ENCODE results near the gene COQ8B. TPM values are rescaled to one million over a fixed set of nuclear protein-coding genes. Genes with fewer than 3 reads are reported as not detected.
A peak's percentile ranks its signal among the peaks of the same experiment; 100 is the strongest.

Gene COQ8B
- total and polyA plus RNA-seq, 2 experiments from 2014 or later: 82.5 to 90.6 TPM

GRCh38 chr19:40668991-40669614 lies 47.6 kb downstream of the COQ8B start:
- Histone ChIP-seq H3K36me3 (peaks cover 5% of the 10 kb centered on the region), H3K9me3 (ENCODE audit: low read depth) (no peaks in the 10 kb centered on the region), H3K27me3 (no peaks in the 10 kb centered on the region), H3K27ac (no peak overlapping the region), H3K4me3 (no peak overlapping the region), H3K4me1 (ENCODE audit: low read depth) (no peaks in the 10 kb centered on the region)
- TF ChIP-seq CTCF (IDR thresholded peaks at IDR 0.05; ENCODE audit: low read depth, low read length): no peak
- DNase-seq (ENCODE audit: low read depth in 1 of 2, low spot score in 1 of 2): no peak

DNA sequence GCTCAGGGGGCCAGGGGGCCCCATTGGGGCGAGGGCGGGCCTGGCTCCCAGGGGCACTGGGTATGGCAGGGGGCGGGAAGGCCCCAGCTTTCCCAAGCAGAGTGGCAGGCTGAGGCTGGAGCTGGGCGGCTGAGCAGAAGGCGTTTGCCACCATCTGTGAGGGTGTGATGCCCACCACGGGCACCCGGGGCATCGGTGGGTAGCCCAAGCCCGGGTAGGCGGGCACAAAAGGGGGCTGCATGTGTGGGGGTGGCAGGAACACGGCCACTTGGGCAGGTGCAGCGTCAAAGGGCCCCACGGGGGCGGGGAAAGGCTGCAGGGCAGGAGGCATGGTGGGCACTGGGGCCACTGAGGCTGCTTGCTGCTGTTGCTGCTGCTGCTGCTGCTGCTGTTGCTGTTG lies 49.1 kb downstream of the COQ8B start:
- Histone ChIP-seq H3K27me3 (no peaks in the 10 kb centered on the region), H3K36me3 (peaks cover 5% of the 10 kb centered on the region), H3K27ac (no peak overlapping the region), H3K4me1 (ENCODE audit: low read depth) (no peaks in the 10 kb centered on the region), H3K4me3 (no peak overlapping the region), H3K9me3 (ENCODE audit: low read depth) (no peaks in the 10 kb centered on the region)
- DNase-seq (ENCODE audit: low read depth in 1 of 2, low spot score in 1 of 2): no peak
- no peak for TF ChIP-seq CTCF (IDR thresholded peaks at IDR 0.05; ENCODE audit: low read depth, low read length)

- no peaks in the 10 kb centered on the region for H3K9me3 ChIP-seq (ENCODE audit: low read depth)
- TF ChIP-seq CTCF (IDR thresholded peaks at IDR 0.05; ENCODE audit: low read depth, low read length): no peak
- no peaks in the 10 kb centered on the region for H3K4me1 ChIP-seq (ENCODE audit: low read depth)
- H3K36me3 ChIP-seq: peaks cover 5% of the 10 kb centered on the region
- no peak overlapping the region for H3K4me3 ChIP-seq
- DNase-seq (ENCODE audit: low read depth in 1 of 2, low spot score in 1 of 2): no peak
- no peak overlapping the region for H3K27ac ChIP-seq
- no peaks in the 10 kb centered on the region for H3K27me3 ChIP-seq
Observed at GRCh38 chr19:40666803-40667438, 49.8 kb downstream of the COQ8B start.

DNA sequence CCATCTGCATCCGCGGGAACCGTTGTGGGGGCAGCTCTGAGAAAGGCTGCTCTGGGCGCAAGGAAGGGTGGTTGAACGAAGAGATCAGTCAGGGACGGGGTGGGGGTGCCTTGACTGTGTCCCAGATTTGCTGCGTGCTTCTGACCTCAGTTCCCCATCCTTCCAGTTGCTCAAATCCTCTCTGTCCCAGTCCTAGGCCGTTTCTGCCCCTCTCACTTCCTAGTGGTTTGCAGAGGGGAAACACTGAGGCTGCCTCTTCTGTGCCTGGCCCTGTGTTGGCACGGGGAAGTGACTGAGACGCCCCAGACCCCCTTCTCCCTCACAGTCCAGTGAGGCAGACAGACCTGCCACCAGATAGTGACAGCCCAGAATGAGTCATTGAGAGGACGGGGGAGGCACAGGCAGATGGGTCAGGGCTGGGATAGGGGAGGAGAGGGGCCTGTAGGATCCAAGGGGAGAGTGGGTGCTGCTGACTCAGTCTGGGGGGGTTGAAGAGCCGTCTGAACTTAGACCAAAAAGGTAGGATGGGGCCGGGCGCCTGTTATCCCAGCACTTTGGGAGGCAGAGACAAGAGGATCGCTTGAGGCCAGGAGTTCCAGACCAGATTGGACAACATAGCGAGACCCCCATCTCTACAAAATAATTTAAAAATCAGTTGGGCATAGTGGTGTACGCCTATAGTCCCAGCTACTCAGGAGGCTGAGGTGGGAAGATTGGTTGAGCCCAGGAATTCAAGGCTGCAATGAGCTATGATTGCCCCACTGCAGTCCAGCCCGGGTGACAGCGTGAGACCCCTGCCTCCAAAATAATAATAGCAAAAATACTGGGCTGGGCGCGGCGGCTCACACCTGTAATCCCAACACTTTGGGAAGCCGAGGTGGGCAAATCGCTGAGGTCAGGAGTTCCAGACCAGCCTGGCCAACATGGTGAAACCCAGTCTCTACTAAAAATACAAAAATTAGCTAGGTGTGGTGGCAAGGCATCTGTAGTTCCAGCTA lies 52.7 kb downstream of the COQ8B start:
- TF ChIP-seq CTCF (IDR thresholded peaks at IDR 0.05; ENCODE audit: low read depth, low read length): no peak
- no peaks in the 10 kb centered on the region for H3K36me3 ChIP-seq
- no peak for DNase-seq (ENCODE audit: low read depth in 1 of 2, low spot score in 1 of 2)
- H3K4me1 ChIP-seq (ENCODE audit: low read depth): no peaks in the 10 kb centered on the region
- no peak overlapping the region for H3K27ac ChIP-seq
- H3K27me3 ChIP-seq: no peaks in the 10 kb centered on the region
- H3K9me3 ChIP-seq (ENCODE audit: low read depth): no peaks in the 10 kb centered on the region
- H3K4me3 ChIP-seq: peak overlapping the region; percentile 41

DNA sequence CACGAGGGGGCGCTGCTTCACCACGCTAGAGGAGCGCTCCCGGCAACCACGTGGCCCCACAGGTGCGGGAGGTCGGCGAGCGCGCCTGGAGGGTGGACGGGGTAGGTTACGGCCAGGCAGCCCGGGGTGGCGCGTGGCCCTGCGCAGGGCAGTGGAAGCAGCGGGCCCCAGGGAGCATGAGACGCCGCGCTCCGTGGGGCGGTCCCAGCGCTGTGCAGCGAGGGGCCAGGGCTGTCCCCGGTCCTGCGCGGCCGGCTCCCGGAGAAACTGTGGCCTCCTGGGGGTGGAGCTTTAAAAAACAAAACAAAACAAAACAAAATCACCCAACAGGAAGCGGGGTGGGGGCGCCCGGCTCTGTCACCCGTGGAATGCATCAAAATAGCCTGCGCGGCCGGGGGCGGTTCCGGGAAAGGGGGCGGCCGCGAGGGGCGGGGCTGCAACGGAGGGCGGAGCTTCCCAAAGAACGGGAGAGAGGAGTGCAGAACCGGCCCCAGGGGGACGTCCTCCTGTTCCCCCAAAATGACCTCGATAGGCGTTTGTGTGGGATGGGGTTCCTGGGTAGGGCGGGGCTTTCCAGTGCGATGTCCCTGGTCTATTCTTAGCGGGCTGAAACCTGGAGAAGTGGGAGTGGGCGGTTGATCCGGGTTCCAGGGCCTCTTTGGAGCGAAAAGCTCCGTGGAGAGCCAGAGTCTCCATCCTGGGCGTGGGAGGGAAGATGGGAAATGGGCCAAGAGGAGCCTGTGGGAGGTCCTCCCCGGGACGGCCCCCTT lies 53.6 kb downstream of the COQ8B start:
- DNase-seq (ENCODE audit: low read depth in 1 of 2, low spot score in 1 of 2): peak; percentile 94 to 95
- no peak overlapping the region for H3K27ac ChIP-seq
- H3K9me3 ChIP-seq (ENCODE audit: low read depth): no peaks in the 10 kb centered on the region

More for the DNA sequence above, 53.6 kb downstream of the COQ8B start:
- TF ChIP-seq CTCF (IDR thresholded peaks at IDR 0.05; ENCODE audit: low read depth, low read length): peak; percentile 85
- Histone ChIP-seq H3K27me3 (no peaks in the 10 kb centered on the region), H3K4me3 (peak overlapping the region; percentile 41), H3K4me1 (ENCODE audit: low read depth) (no peaks in the 10 kb centered on the region), H3K36me3 (no peaks in the 10 kb centered on the region)

All from cardiac muscle cell (in vitro differentiated cells and primary cell).